T follicular helper cell (primary cell): Measurements from ENCODE around the gene SH3GL1.

Source experiments
- DNase-seq: peaks from one replicate; pipeline ENCODE4 v3.0.0-alpha.2; 2020; ENCODE audit warnings: low read depth

The SH3GL1 gene

GRCh38 chr19:4431808-4432674 is 31.7 kb upstream of the SH3GL1 start:
- no peak for DNase-seq

GRCh38 chr19:4431296-4431695 is 30.9 kb upstream of the SH3GL1 start:
- no peak for DNase-seq

GRCh38 chr19:4430760-4431159 is 30.4 kb upstream of the SH3GL1 start:
- DNase-seq: no peak

GRCh38 chr19:4429771-4430171 is 29.4 kb upstream of the SH3GL1 start:
- DNase-seq: no peak

- DNase-seq: no peak
Observed at GRCh38 chr19:4429256-4429655, 28.9 kb upstream of the SH3GL1 start.

- DNase-seq: no peak
Observed at GRCh38 chr19:4428326-4428975, 28.1 kb upstream of the SH3GL1 start.

GRCh38 chr19:4425537-4425936 is 25.2 kb upstream of the SH3GL1 start:
- no peak for DNase-seq

GRCh38 chr19:4423416-4424126 is 23.2 kb upstream of the SH3GL1 start:
- DNase-seq: no peak

- no peak for DNase-seq
Observed at GRCh38 chr19:4416268-4416667, 15.9 kb upstream of the SH3GL1 start.

GRCh38 chr19:4415352-4415751 is 15.0 kb upstream of the SH3GL1 start:
- no peak for DNase-seq

GRCh38 chr19:4414800-4415321 is 14.5 kb upstream of the SH3GL1 start:
- DNase-seq: no peak

- DNase-seq: no peak
Observed at GRCh38 chr19:4414144-4414799, 13.9 kb upstream of the SH3GL1 start.

- DNase-seq: no peak
Observed at GRCh38 chr19:4413588-4413987, 13.2 kb upstream of the SH3GL1 start.

- DNase-seq: no peak
Observed at GRCh38 chr19:4409123-4409933, 9.0 kb upstream of the SH3GL1 start.

GRCh38 chr19:4406626-4407025 is 6.3 kb upstream of the SH3GL1 start:
- no peak for DNase-seq

- DNase-seq: no peak
Observed at GRCh38 chr19:4405977-4406376, 5.6 kb upstream of the SH3GL1 start.

GRCh38 chr19:4403005-4403761 is 2.8 kb upstream of the SH3GL1 start:
- no peak for DNase-seq

- peak; percentile 100 for DNase-seq
Observed at GRCh38 chr19:4402171-4403004, 2.0 kb upstream of the SH3GL1 start, which contains the start of gene CHAF1A. Gene CHAF1A, plus strand, starts transcription at chr19:4402640. Its CDS starts 123 bp downstream, at chr19:4402763.

GRCh38 chr19:4401769-4402170 is 1.4 kb upstream of the SH3GL1 start:
- DNase-seq: no peak

GRCh38 chr19:4399812-4400134 is 574 bp downstream of the SH3GL1 start:
- DNase-seq: no peak
